ENCODE data around the gene SLC34A3.

SLC34A3 gene

GRCh38 chr9:137191245-137191644, 39.5 kb upstream of the SLC34A3 start:
- Mint-ChIP-seq H3K27ac (no peak overlapping the region), H3K4me1 (ENCODE audit: low read depth) (peaks cover 65% of the 10 kb centered on the region)

GRCh38 chr9:137191691-137192447, 38.8 kb upstream of the SLC34A3 start:
- no peak overlapping the region for H3K27ac Mint-ChIP-seq
- H3K36me3 Mint-ChIP-seq (ENCODE audit: low read depth), result peaks cover 74% of the 10 kb centered on the region
- H3K9me3 Mint-ChIP-seq, result no peaks in the 10 kb centered on the region
- intact Hi-C loops (cut with micrococcal nuclease), result no loop called here
- H3K4me1 Mint-ChIP-seq (ENCODE audit: low read depth), result peaks cover 63% of the 10 kb centered on the region
- H3K27me3 Mint-ChIP-seq, result no peaks in the 10 kb centered on the region
- no peak overlapping the region for H3K4me3 Mint-ChIP-seq

More at GRCh38 chr9:137191245-137191644, 39.5 kb upstream of the SLC34A3 start:
- Mint-ChIP-seq H3K36me3 (ENCODE audit: low read depth) (peaks cover 73% of the 10 kb centered on the region), H3K27me3 (no peaks in the 10 kb centered on the region), H3K4me3 (no peak overlapping the region), H3K9me3 (no peaks in the 10 kb centered on the region)
- intact Hi-C loops (cut with micrococcal nuclease), result no loop called here

GRCh38 chr9:137192448-137192780, 38.3 kb upstream of the SLC34A3 start:
- intact Hi-C loops (cut with micrococcal nuclease), result no loop called here
- Mint-ChIP-seq H3K9me3 (no peaks in the 10 kb centered on the region), H3K36me3 (ENCODE audit: low read depth) (peaks cover 77% of the 10 kb centered on the region), H3K4me3 (no peak overlapping the region), H3K27ac (no peak overlapping the region), H3K27me3 (no peaks in the 10 kb centered on the region), H3K4me1 (ENCODE audit: low read depth) (peaks cover 63% of the 10 kb centered on the region)

- peaks cover 72% of the 10 kb centered on the region for H3K36me3 Mint-ChIP-seq (ENCODE audit: low read depth)
- H3K4me3 Mint-ChIP-seq, result no peak overlapping the region
- no peaks in the 10 kb centered on the region for H3K27me3 Mint-ChIP-seq
- no peaks in the 10 kb centered on the region for H3K9me3 Mint-ChIP-seq
- intact Hi-C loops (cut with micrococcal nuclease), result no loop called here
- H3K4me1 Mint-ChIP-seq (ENCODE audit: low read depth), result peaks cover 63% of the 10 kb centered on the region
- H3K27ac Mint-ChIP-seq, result no peak overlapping the region
Observed at GRCh38 chr9:137192859-137193258, 37.8 kb upstream of the SLC34A3 start.

- peaks cover 71% of the 10 kb centered on the region for H3K4me1 Mint-ChIP-seq (ENCODE audit: low read depth)
- no peaks in the 10 kb centered on the region for H3K27me3 Mint-ChIP-seq
- H3K4me3 Mint-ChIP-seq, result no peak overlapping the region
- intact Hi-C loops (cut with micrococcal nuclease), result no loop called here
- peaks cover 68% of the 10 kb centered on the region for H3K36me3 Mint-ChIP-seq (ENCODE audit: low read depth)
- H3K9me3 Mint-ChIP-seq, result no peaks in the 10 kb centered on the region
- no peak overlapping the region for H3K27ac Mint-ChIP-seq
Observed at GRCh38 chr9:137193771-137194170, 36.9 kb upstream of the SLC34A3 start.

- H3K27me3 Mint-ChIP-seq, result no peaks in the 10 kb centered on the region
- no peak overlapping the region for H3K4me3 Mint-ChIP-seq
- H3K4me1 Mint-ChIP-seq (ENCODE audit: low read depth), result peaks cover 72% of the 10 kb centered on the region
- no peaks in the 10 kb centered on the region for H3K9me3 Mint-ChIP-seq
- no peak overlapping the region for H3K27ac Mint-ChIP-seq
- peaks cover 64% of the 10 kb centered on the region for H3K36me3 Mint-ChIP-seq (ENCODE audit: low read depth)
- intact Hi-C loops (cut with micrococcal nuclease), result no loop called here
Observed at GRCh38 chr9:137194388-137194787, 36.3 kb upstream of the SLC34A3 start.

- no peak overlapping the region for H3K4me3 Mint-ChIP-seq
- peaks cover 64% of the 10 kb centered on the region for H3K36me3 Mint-ChIP-seq (ENCODE audit: low read depth)
- H3K4me1 Mint-ChIP-seq (ENCODE audit: low read depth), result peaks cover 71% of the 10 kb centered on the region
- no peaks in the 10 kb centered on the region for H3K9me3 Mint-ChIP-seq
- intact Hi-C loops (cut with micrococcal nuclease), result no loop called here
- no peaks in the 10 kb centered on the region for H3K27me3 Mint-ChIP-seq
- no peak overlapping the region for H3K27ac Mint-ChIP-seq
Observed at GRCh38 chr9:137194909-137195308, 35.8 kb upstream of the SLC34A3 start.

- Mint-ChIP-seq H3K9me3 (no peaks in the 10 kb centered on the region), H3K27me3 (no peaks in the 10 kb centered on the region), H3K27ac (no peak overlapping the region), H3K36me3 (ENCODE audit: low read depth) (peaks cover 57% of the 10 kb centered on the region), H3K4me1 (ENCODE audit: low read depth) (peaks cover 63% of the 10 kb centered on the region), H3K4me3 (no peak overlapping the region)
- intact Hi-C loops (cut with micrococcal nuclease), result no loop called here
Observed at GRCh38 chr9:137195525-137196220, 35.0 kb upstream of the SLC34A3 start.

GRCh38 chr9:137198051-137198901, 32.4 kb upstream of the SLC34A3 start:
- intact Hi-C loops (cut with micrococcal nuclease), result no loop called here
- H3K27me3 Mint-ChIP-seq, result no peaks in the 10 kb centered on the region
- H3K9me3 Mint-ChIP-seq, result no peaks in the 10 kb centered on the region
- H3K27ac Mint-ChIP-seq, result peak overlapping the region; percentile 48
- H3K4me1 Mint-ChIP-seq (ENCODE audit: low read depth), result peaks cover 69% of the 10 kb centered on the region
- peaks cover 40% of the 10 kb centered on the region for H3K36me3 Mint-ChIP-seq (ENCODE audit: low read depth)
- H3K4me3 Mint-ChIP-seq, result peak overlapping the region; percentile 86

- H3K4me1 Mint-ChIP-seq (ENCODE audit: low read depth), result peaks cover 68% of the 10 kb centered on the region
- peak overlapping the region; percentile 86 for H3K4me3 Mint-ChIP-seq
- H3K27me3 Mint-ChIP-seq, result no peaks in the 10 kb centered on the region
- H3K9me3 Mint-ChIP-seq, result no peaks in the 10 kb centered on the region
- peaks cover 40% of the 10 kb centered on the region for H3K36me3 Mint-ChIP-seq (ENCODE audit: low read depth)
- H3K27ac Mint-ChIP-seq, result peak overlapping the region; percentile 74
- intact Hi-C loops (cut with micrococcal nuclease), result no loop called here
Observed at GRCh38 chr9:137198902-137199283, 31.8 kb upstream of the SLC34A3 start.

- intact Hi-C loops (cut with micrococcal nuclease), result no loop called here
- Mint-ChIP-seq H3K9me3 (no peaks in the 10 kb centered on the region), H3K36me3 (ENCODE audit: low read depth) (peaks cover 40% of the 10 kb centered on the region), H3K4me1 (ENCODE audit: low read depth) (peaks cover 73% of the 10 kb centered on the region), H3K4me3 (peak overlapping the region; percentile 86), H3K27me3 (no peaks in the 10 kb centered on the region), H3K27ac (peak overlapping the region; percentile 74)
Observed at GRCh38 chr9:137199411-137200121, 31.1 kb upstream of the SLC34A3 start.

GRCh38 chr9:137200311-137201204, 30.1 kb upstream of the SLC34A3 start, which contains the start of gene TPRN:
Gene TPRN, minus strand, starts transcription at chr9:137200741. Its CDS starts 30 bp downstream, at chr9:137200711.
- H3K4me1 Mint-ChIP-seq (ENCODE audit: low read depth), result peaks cover 71% of the 10 kb centered on the region
- H3K4me3 Mint-ChIP-seq, result peak within 1 kb of the TSS; percentile 86
- intact Hi-C loops (cut with micrococcal nuclease), result no loop called here
- no peaks in the 10 kb centered on the region for H3K9me3 Mint-ChIP-seq
- H3K36me3 Mint-ChIP-seq (ENCODE audit: low read depth), result peaks cover 41% of the 10 kb centered on the region
- peak within 1 kb of the TSS; percentile 94 for H3K27ac Mint-ChIP-seq
- H3K27me3 Mint-ChIP-seq, result no peaks in the 10 kb centered on the region

Measured in dendritic cell treated with granulocyte-macrophage colony-stimulating factor and Interleukin-4, amounts not matched to agents 40 ng/mL and 50 ng/mL, for 4 days (primary cell).